NCI-H345 treated with DMSO at 0.1 percent for 48 hours (cell line): ENCODE measurements around the gene EFNA3.

ENCODE experiments used
- DNase-seq: peaks from one replicate; lab custom pipeline; 2025; ENCODE audit not compliant: unreplicated experiment; lab: John Stamatoyannopoulos, UW

EFNA3 gene

GRCh38 chr1:155078469-155079209, at the start of gene EFNA3:
Gene EFNA3, plus strand, starts transcription at chr1:155078837. Its CDS starts 105 bp downstream, at chr1:155078942.
- DNase-seq: peak; percentile 78

GRCh38 chr1:155029513-155030242, 49.0 kb upstream of the EFNA3 start:
- no peak for DNase-seq

GRCh38 chr1:155030243-155030795, 48.3 kb upstream of the EFNA3 start:
- DNase-seq: no peak

- DNase-seq: no peak
Measured at GRCh38 chr1:155030899-155031298, 47.7 kb upstream of the EFNA3 start.

DNA sequence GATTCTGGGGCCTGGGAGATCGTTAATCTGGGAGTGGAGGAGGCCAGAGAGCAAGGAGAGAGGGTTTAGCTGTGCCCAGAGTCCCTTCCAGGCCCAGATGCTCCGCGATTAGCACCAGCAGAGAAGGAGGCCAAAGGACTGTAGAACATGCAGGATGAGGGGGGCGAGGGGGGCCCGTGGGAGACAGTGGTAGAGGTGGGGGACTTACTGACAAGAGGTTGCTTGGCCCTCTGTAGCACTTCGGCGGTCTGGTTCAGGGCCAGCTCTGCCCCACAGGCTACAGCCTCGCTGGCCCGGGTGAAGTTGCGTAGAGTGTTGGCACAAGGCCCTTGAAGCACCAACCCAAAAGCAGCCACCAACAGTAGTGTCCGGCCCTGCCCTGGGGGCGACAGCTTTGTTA, 45.8 kb upstream of the EFNA3 start:
- no peak for DNase-seq

DNA sequence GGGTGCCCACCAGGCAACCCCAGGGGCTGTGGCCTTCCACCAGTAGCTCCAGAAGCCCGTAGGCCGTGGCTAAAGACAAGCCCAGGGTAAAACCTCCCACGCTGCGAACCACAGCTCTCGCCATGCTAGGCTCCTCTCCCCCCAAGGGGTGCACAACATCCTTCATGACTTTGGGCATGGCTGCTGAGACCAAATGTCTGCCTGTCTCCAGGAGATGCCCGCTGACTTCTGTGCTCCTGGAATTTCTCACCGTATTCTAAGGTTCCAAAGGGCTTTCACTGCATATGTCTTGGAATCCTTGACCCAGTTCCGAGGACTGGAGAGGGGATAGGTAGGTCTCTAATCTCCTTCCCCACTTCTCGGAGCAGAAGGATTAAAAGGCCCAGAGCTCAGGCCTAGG, 45.1 kb upstream of the EFNA3 start, which contains the start of the genes DCST1 and DCST2:
Gene DCST1, plus strand, starts transcription at position 301 of the 400 bp plus-strand sequence. CDS start 213 bp downstream, outside the sequence.
Gene DCST2, minus strand, starts transcription at position 258 of the 400 bp plus-strand sequence. Its CDS starts 80 bp downstream, at position 178.
- DNase-seq: no peak

DNA sequence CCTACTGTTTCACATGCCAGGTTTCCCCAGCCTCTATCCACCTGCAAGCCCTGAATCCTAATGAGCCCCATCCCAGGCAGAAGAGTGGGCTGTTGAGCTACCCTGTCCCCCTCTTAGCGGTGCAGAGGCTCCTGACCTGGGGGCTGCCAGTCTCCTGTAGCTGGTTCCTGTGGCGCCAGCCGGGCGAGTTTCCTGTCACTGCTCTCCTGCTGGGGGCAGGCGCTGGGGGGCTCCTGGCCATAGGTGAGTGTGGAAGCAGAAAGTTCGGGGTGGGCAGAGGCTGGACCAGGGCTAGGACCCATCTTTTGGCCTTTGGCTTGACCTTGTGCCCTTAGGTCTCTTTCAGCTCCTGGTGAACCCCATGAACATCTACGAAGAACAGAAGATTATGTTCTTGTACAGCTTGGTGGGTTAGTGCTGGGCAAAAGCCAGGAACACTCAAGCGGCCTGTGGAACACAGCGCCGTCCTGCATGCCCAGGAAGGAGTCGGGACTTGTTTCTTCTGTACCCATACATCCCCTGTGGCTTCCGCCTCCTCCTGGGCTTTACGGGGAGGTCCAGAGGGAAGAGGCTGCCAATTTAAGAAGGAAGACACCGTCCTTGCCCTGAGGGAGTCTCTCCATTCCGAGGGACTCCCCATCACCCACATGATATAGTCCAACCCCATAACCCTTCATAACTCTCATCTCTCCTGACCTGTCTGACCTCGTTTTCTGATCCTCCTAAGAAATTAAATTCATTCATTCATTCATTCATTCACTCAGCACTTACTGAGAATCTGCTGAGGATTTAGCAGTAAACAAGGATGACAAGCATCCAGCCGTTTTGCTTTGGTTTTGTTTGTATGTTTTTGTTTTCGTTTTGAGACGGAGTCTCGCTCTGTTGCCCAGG, 44.1 kb upstream of the EFNA3 start:
- no peak for DNase-seq

DNA sequence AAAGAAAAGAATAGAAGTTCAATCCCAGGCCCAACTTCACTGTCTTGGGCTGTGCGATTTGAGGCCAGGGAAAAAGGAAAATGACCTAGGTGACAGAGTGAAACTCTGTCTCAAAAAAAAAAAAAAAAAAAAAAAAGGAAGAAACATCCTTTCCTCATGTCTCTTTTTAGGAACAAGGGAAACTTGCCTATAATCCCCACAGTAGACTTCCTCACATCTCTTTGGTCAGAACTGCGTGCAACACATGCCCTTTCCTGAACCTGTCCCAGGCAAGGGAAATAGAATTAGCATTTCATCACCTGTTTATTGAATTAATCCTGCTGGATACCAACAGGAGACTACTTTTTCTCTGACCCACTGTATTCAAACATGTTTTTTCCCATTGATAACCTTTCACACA, 42.7 kb upstream of the EFNA3 start:
- DNase-seq: no peak

- DNase-seq: no peak
Measured at GRCh38 chr1:155037043-155037442, 41.6 kb upstream of the EFNA3 start.

- DNase-seq: no peak
Measured at GRCh38 chr1:155037851-155038441, 40.7 kb upstream of the EFNA3 start.

DNA sequence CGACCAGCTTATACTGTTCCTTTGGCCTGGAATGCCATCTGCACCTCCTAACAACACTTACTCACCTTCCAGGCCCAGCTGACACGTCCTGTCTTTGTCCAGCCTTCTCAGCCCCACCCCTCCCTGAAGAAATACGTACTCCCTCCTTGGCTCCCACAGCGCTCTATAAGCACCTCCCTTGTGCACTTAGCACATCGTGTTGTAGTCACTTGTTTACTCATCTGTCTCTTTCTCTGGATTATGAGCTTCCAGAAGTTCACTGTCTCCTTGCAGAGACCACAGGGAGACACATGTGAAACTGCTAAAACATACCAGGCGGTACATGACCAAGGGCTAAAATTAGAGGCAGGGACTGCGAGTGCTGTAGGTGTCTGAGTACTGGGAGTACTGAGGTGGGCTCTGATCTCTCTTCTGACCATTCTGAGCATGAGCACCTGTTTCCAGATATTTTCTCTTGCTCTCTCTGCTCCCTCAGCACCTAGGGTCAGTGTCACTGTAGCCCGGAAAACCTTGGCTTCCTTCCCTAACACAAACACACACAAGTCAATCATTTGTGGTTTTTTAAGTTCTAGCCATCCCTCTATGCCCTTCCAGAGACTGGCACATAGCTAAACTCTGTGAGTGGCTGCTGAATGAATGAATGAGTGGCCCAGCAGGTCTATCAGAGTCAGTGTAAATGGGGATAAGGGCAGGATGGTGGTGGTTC, 39.9 kb upstream of the EFNA3 start:
- no peak for DNase-seq

DNA sequence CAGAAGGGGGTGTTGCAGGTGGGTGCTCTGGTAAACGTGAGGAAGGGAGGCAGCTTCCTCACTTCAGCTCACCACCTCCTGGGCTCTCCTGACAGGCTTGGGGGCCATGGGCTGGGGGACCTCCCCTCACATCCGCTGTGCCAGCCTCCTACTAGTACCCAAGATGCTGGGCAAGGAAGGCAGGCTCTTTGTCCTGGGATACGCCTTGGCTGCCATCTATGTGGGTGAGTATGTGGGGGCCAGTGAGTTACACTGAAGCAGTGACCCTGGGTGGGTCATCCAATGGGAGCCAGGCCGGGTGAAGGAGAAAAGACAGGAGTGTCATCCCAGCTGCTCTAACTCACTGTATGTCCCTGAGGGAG, 39.3 kb upstream of the EFNA3 start:
- no peak for DNase-seq

- DNase-seq: no peak
Measured at GRCh38 chr1:155040358-155041093, 38.1 kb upstream of the EFNA3 start.

- no peak for DNase-seq
Measured at GRCh38 chr1:155042789-155043188, 35.8 kb upstream of the EFNA3 start.

GRCh38 chr1:155043301-155043702, 35.3 kb upstream of the EFNA3 start:
- DNase-seq: no peak

- DNase-seq: no peak
Measured at GRCh38 chr1:155043793-155044192, 34.8 kb upstream of the EFNA3 start.

GRCh38 chr1:155044365-155044764, 34.3 kb upstream of the EFNA3 start:
- no peak for DNase-seq

GRCh38 chr1:155044812-155045657, 33.6 kb upstream of the EFNA3 start:
- DNase-seq: peak; percentile 53
